NCI-H2227 (cell line): ENCODE data around the gene SERPINE3.

Experiments used
- DNase-seq: peaks from one replicate; lab custom pipeline; 2025; ENCODE audit not compliant: unreplicated experiment; lab: John Stamatoyannopoulos, UW

The SERPINE3 gene

DNA sequence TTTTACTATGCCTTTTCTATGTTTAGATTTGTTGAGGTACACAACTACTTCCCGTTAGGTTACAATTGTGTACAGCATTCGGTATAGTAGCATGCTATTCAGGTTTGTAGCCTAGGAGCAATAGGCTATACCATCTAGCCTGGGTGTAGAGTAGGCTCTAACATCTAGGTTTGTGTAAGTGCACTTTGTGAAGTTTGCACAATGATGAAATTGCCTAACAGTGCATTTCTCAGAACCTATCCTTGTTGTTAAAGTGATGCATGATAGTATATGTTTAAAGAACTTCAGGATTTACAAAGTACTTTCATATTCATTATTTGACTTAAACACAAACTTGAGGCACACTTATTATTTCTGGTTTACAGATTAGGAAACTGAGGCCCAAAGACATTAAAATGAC lies 11.5 kb upstream of the SERPINE3 start:
- no peak for DNase-seq

DNA sequence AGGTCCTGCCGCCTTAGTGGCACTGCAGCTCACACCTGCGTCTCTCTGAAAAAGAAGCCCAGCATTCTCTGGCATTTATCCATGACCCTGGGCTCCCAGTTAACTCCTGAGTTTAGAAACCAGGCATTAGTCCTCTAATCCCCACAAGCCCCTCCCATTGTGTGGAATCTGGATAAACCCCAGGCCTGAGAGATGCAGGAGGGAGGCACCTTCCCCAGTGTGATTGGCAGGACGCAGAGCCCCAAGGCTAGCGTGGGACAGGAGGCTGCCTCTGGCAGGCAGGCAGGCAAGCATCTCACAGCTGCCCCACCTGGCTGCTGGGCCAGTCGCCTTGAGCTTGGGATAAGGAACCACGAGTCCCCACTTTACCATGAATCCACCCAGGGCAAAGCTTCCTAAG lies 11.0 kb upstream of the SERPINE3 start:
- DNase-seq = no peak

DNA sequence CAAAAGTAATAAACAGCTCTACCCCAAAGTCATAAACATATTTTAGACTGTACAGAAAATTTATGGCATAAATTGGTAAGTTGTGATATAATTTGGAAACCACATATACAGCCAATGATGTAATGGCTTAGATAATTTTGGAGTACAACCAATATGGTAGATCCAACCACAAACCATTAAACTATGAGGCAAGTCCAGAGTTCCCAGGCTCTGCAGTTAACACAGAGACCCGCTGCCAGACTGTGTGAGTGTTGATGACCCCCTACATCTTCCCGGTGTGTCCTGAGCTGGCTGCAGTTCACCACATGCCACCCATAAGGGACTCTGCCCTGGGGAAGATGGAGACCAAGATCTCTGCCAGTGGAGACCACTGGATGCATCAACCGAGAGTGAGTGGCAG lies 9.9 kb upstream of the SERPINE3 start:
- DNase-seq = no peak

GRCh38 chr13:51330791-51331190 lies 8.7 kb upstream of the SERPINE3 start:
- no peak for DNase-seq

DNA sequence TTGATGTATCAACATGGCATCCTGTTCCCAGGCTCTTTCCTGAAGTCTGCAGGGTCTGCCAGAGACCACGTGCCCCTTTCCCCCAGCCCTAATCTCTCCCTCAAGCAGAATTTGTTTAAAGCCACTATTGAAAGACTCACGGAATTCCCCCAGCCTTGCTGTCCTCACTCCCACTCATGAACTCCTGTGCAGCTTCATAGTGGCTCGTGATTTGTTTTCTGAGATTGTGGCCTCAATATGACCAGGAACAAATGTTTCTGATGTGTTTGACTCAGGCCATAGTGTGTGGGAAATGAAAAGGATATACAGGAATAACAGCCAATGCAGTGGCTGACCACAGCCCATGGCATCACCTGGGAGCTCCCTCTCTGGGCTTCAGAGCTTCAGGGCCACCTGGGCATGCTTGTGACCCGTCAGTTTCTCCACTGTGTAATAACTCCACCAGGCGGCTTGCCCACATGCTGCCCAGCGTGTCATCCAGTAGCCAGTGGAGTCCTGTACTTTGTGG lies 8.1 kb upstream of the SERPINE3 start:
- no peak for DNase-seq

DNA sequence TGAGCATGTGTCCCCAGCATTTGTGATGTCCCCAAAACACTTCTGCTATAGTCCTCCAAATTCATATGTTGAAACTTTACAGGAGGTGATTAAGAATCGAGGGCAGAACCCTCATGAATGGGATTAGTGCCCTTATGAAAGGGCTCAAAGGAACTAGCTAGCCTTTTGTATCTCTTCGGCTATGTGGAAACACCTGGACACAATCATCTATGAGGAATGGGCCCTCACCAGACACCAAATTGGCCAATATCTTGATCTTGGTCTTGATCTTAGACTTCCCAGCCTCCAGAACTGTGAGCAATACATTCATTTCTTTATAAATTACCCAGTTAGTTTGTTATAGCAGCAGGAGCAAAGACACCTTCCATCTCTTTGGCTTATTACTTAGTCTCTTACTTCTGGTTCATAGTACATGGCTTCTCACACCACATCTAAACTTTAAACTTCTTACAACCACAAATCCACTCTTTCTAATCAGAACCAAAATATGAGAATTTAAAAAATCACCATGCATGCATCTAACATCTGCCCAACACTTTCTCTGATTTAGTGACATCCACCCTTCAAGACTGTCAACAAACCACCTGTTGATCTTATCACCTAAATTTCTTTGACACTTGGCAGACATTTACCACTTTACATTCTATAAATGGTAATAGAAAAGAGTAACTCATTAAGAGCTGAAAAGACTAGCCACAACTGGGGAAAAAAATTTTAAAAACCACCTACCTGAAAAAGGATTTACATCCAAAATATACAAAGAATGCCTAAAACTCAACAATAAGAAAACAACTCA lies 6.7 kb upstream of the SERPINE3 start:
- DNase-seq = no peak

DNA sequence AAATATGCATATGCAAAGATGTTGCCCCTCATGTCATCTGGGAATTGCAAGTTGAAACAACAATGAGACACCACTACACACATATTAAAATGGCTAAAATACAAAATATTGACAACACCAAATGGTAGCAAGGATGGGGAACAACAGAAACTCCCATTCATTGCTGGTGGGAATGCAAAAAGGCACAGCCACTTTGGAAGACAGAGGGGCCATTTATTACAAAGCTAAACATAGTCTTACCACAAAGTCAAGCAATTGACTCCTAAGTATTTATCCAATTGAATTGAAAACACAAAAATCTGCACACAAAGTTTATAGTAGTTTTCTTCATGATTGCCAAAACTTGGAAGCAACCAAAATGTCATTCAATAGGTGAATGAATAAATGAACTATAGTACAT lies 6.1 kb upstream of the SERPINE3 start:
- no peak for DNase-seq

DNA sequence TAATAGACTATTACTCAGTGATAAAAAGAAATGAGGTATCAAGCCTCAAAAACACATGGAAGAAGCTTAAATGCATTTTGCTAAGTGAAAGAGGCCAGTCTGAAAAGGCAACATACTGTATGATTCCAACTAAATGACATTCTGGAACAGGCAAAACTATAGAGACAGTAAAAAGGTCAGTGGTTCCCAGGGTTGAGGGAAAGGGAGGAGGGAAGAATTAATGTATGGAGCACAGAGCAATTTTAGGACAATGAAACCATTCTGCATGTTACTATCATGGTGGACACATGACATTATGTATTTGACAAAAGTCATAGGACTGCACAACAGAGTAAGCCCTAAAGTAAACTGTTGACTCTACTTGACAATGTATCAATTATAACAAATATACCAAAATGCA lies 5.7 kb upstream of the SERPINE3 start:
- DNase-seq = no peak

DNA sequence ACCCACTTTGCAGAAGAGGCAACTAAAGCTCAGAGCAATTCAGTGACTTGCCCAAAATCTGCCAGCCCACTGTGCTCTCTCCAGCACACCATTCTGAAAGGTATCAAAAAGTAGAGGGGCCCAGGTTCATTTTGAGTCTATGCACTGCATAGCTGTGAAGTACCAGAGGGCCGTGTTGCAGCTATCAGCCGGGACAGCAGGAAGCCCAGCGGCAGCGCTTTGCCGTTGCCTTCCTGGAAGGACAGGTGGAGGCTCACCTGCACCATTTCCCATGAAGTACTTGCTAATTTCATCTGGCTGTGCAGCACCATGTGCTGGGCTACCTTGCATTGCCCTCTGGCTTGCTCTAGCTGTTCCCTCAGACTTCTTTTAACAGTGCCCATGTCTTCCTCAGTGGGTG lies 2.7 kb upstream of the SERPINE3 start:
- DNase-seq = no peak

GRCh38 chr13:51339952-51340732 lies 651 bp downstream of the SERPINE3 start:
- DNase-seq = no peak

DNA sequence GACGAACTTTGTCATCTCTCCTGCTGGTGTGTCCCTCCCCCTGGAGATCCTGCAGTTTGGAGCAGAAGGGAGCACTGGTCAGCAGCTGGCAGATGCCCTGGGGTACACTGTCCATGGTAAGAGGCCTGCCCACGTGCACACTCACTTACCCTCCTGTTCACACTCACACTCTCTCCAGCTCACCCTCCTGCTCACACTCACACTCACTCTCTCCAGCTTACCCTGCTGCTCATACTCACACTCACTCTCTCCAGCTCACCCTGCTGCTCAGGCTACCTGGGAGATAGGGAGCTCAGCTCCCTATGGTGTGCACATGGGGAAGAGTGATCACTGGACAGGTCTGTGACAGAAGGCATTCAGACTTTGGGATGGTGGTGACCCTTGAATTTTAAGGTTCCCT lies 1.7 kb downstream of the SERPINE3 start:
- no peak for DNase-seq

DNA sequence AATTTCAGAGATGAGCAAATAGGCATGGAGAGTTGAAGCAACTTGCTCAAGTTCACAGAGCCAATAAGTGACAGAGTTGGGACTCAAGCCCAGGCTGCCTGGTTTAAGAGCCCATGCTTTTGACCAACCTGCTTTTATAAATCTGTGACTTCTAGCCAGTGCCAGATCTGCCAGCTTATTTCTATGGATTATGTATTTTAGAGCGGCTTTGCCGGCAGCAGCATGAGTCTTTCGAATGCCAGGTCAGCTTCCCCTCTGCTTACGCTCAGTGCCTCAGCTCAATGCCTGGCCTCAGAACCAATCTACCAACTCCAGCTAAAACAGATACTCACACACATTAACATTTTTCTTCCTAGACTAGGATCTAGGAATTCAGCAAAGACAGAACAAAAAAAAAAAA lies 2.3 kb downstream of the SERPINE3 start:
- no peak for DNase-seq

GRCh38 chr13:51342706-51343105 lies 3.2 kb downstream of the SERPINE3 start:
- DNase-seq = no peak

DNA sequence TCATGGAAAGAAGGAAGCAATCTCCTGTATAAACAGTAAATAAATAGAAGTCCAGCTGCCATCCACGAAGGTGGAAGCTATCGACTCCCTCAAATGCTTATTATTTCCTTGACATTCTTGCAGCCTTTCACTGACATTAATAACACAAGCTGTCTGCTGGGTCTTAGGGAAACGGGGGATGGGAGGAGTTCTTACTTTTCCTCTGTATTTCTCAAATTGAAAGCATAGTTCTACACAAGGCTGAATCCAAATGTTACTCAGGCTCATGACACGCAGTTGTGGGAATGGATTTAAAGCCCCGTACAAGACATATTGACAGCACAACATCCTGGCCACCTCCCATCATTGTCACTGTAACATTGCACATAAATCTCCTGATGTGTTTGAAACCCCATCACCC lies 4.0 kb downstream of the SERPINE3 start:
- no peak for DNase-seq

DNA sequence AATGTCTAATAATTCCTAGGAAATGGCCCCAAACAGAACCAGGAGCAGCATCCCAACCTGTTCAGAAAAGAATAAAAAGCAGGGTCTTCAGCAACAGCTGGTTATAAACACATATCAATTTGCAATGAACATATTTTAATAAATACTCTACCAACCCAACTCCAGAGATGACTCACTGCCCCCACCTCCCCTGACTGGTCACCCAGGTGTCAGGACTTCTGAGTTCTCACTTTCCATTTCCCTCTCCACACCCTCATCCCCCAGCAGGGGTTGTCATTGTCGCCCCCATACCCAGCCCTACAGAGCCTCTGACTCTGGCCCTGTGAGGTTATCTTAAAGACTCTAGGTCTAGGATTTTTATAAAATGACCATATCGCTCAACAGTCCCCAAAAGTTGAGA lies 6.9 kb downstream of the SERPINE3 start:
- DNase-seq = no peak

DNA sequence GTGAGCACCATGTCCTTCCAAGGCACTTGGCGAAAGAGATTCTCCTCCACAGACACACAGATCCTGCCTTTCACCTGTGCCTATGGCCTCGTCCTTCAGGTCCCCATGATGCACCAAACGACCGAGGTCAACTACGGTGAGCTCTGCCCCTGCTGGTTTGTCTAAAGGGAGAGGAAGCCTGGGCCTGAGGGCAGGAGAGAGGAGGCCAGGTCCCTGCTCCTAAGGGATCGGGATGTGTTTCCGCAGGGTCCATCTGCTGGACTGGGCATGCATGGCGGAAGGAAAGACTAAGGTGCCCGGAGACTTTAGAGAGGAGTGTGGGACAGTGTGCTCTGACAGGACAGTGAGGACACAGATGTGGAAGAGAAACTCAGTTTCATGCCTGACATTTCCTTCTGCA lies 7.6 kb downstream of the SERPINE3 start:
- no peak for DNase-seq

DNA sequence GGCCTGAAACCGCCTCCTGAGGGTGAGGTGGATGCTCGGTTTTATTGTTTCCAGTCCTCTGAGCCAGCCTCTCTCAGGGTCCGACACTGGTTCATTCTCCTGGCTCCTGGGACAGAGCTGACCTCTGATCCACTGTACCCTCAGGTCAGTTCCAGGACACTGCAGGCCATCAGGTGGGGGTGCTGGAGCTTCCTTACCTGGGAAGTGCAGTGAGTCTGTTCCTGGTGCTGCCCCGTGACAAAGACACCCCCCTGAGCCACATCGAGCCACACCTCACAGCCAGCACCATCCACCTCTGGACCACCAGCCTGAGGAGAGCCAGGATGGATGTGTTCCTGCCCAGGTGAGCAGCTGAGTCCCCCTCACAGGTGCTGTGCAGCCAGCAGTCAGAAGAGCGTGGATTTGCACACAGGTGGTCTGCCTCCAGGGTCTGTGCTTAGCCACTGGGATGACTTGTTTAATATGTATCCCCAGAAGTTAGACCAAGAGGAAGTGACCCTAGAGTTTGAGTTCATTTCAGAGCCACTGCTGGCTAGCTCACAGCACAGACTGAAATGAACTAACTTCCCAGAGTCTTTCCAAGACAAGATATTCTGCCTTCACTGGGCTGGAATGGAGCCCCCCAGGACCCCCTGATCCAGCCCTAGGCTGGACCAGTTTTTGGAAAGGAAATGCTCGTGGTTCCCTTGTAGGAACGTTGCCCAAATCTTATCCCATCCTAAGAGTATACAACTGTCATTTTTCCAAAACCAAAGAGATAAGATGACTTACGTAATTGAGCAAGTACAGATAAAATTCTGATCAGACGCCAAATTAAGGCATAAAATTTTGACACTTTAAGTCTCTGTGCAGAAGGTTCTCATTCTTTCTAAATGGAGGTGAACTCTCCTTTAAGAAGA lies 8.8 kb downstream of the SERPINE3 start:
- DNase-seq = no peak

- DNase-seq = no peak
Measured at GRCh38 chr13:51349016-51349415, 9.5 kb downstream of the SERPINE3 start.

DNA sequence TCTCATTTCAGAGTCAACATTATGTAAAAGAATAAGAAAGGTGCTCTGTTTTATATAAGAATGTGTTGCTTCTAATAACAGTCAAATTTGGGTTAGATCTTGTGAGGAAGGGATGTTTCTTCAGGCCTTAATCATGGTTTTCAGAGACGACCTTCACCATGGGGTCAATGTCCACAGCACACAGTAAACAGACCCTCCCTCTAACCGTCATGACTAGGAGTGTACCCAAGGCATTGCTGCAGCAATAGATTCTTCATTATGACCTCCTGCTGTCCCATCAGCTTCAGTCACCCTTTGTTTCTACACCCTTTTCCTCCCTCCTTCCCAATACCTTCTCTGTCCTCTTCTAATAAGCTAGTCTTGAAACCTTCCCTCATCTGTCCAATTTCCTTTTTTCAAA lies 15.7 kb downstream of the SERPINE3 start:
- no peak for DNase-seq

DNA sequence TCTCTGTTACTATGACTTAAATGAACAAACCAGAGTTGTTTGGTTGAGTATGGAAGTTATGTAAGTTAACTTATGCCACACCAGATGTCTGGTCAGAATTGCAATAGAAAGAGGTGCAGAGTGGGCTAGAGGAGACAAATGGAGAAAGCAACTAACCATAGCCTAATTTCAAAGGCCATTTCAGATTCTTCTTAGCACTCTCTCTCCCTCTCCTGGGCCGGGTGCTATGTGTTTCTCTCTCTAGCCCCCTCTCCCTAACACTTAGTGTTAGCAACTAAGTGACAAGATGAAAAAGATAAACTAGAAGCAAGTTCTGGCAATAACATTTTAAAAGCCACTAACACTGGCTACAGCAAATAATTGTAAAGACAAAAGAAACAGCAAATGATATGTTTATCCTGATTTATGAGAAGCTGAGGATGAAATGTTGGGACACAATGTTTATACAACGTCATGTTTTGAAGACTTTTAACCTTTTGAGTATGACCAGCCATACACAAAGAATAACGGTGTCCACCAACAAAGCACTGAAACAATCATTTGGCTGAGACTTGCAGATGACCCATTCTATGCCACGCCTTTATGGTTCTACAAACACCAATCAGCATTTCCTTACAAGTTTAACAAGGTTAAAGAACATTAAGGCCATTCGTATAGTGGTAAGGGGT lies 18.6 kb downstream of the SERPINE3 start:
- no peak for DNase-seq

DNA sequence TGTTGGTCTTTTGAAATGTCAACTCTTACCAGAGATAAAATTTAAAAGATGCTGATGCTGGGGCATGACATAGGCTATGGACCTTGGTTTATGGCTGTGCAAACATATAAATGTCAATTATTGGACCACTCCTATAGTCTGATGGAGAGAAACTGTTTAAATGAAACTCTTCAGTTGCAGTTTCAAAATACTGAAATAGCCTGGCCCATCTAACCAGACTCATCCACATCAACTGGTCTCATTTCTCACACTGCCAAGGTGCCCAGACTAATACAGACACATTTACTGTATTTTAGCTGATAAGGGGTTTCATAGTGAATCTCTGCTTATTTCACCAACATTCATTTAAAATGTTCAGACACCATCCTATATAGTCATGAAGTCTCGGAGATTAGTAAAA lies 19.9 kb downstream of the SERPINE3 start:
- no peak for DNase-seq
